GM19193 (cell line): ENCODE results near the gene NXPE1.

ENCODE experiments used
- POLR2A ChIP-seq: IDR thresholded peaks from 4 replicates; pipeline ENCODE4 v1.6.1; 2011; ENCODE audit not compliant: insufficient read depth, insufficient read length; ENCODE audit errors: extremely low read depth

Gene NXPE1

GRCh38 chr11:114559425-114560310 is at the start of gene NXPE1:
Gene NXPE1, minus strand, starts transcription at chr11:114559881. Its CDS starts 8,680 bp downstream, at chr11:114551201.
- no peak for TF ChIP-seq POLR2A

GRCh38 chr11:114609429-114609828 is 49.7 kb upstream of the NXPE1 start:
- TF ChIP-seq POLR2A = no peak

GRCh38 chr11:114607753-114608459 is 48.2 kb upstream of the NXPE1 start:
- TF ChIP-seq POLR2A = no peak

- no peak for TF ChIP-seq POLR2A
Measured at GRCh38 chr11:114606003-114606801, 46.5 kb upstream of the NXPE1 start.

- TF ChIP-seq POLR2A = no peak
Measured at GRCh38 chr11:114605370-114605769, 45.7 kb upstream of the NXPE1 start.

GRCh38 chr11:114604886-114605285 is 45.2 kb upstream of the NXPE1 start:
- TF ChIP-seq POLR2A = no peak

- no peak for TF ChIP-seq POLR2A
Measured at GRCh38 chr11:114604179-114604813, 44.6 kb upstream of the NXPE1 start.

GRCh38 chr11:114598461-114598860 is 38.8 kb upstream of the NXPE1 start:
- no peak for TF ChIP-seq POLR2A

- no peak for TF ChIP-seq POLR2A
Measured at GRCh38 chr11:114596175-114596919, 36.7 kb upstream of the NXPE1 start.

- no peak for TF ChIP-seq POLR2A
Measured at GRCh38 chr11:114595571-114595970, 35.9 kb upstream of the NXPE1 start, which contains the start of gene NXPE4. Gene NXPE4, minus strand, starts transcription at chr11:114595786. Its CDS starts 1,027 bp downstream, at chr11:114594759.

GRCh38 chr11:114594703-114595102 is 35.0 kb upstream of the NXPE1 start:
- no peak for TF ChIP-seq POLR2A

GRCh38 chr11:114587398-114587953 is 27.8 kb upstream of the NXPE1 start:
- no peak for TF ChIP-seq POLR2A

GRCh38 chr11:114586797-114587196 is 27.1 kb upstream of the NXPE1 start:
- no peak for TF ChIP-seq POLR2A
